Breast epithelium (tissue), 4 donors: Measurements from ENCODE around the gene LY9. TPM values are rescaled to one million over a fixed set of nuclear protein-coding genes. Genes with fewer than 3 reads are reported as not detected.
"Not testable (repeated sequence)": the region's sequence is repeated elsewhere in the genome, so short reads cannot be mapped to it uniquely, and the experiment has no call there.

Experiments used
- DNase-seq, 2 donors: peaks; one replicate each; pipeline ENCODE4 v3.0.0-alpha.2; 2019; ENCODE audit warnings: low spot score in 2 of 2
- H3K27ac ChIP-seq, 2 donors: fragments of 200-600 bp; sonication (generic) in 1 of 2; one replicate each; pipeline ENCODE4 v1.5.1; 2016 to 2019; ENCODE audit warnings: mild to moderate bottlenecking in 1 of 2
- H3K27me3 ChIP-seq, 2 donors: fragments of 200-600 bp; sonication (generic) in 1 of 2; one replicate each; pipeline versions ENCODE4 v1.5.1 to v1.6.0; 2017 to 2019; ENCODE audit warnings: control low read depth in 1 of 2, mild to moderate bottlenecking in 1 of 2
- H3K36me3 ChIP-seq: fragments of 200-600 bp; one replicate; pipeline ENCODE4 v1.5.1; 2019
- H3K4me1 ChIP-seq, 2 donors: fragments of 200-600 bp; sonication (generic); one replicate each; pipeline ENCODE4 v1.5.1; 2016 to 2019; ENCODE audit warnings: control low read depth in 1 of 2
- H3K4me3 ChIP-seq, 3 donors: fragments of 200-600 bp; sonication (generic); 1 replicate in 2 of 3; 2 replicates in 1 of 3; pipeline ENCODE4 v1.5.1; 2016 to 2019; ENCODE audit warnings: mild to moderate bottlenecking in 3 of 3, moderate library complexity in 2 of 3
- H3K9me3 ChIP-seq, 2 donors: fragments of 200-600 bp; sonication (generic) in 1 of 2; one replicate each; pipeline ENCODE4 v1.5.1; 2016 to 2019; ENCODE audit warnings: control low read depth in 1 of 2
- CTCF ChIP-seq, 3 donors: fragments of 450-650 bp; IDR thresholded peaks; one replicate each; pipeline ENCODE4 v1.5.1; 2016 to 2017; ENCODE audit warnings: antibody characterized with exemption in 3 of 3, mild to moderate bottlenecking in 3 of 3, moderate library complexity in 3 of 3
- POLR2A ChIP-seq: fragments of 450-650 bp; IDR thresholded peaks from one replicate; pipeline ENCODE4 v1.6.1; 2016; ENCODE audit warnings: antibody characterized with exemption, mild to moderate bottlenecking, moderate library complexity
- POLR2AphosphoS5 ChIP-seq, 3 donors: sonication (generic); formaldehyde crosslinking; IDR thresholded peaks; one replicate each; pipeline ENCODE4 v1.6.1; 2017; ENCODE audit warnings: antibody characterized with exemption in 3 of 3
- intact Hi-C: fragments of 100-400 bp; cut with DNase I; formaldehyde crosslinking; loops from one replicate; pipeline ENCODE4 v1.15.1; 2023; ENCODE audit warnings: low total_unique reads
- total RNA-seq, 3 donors: library from RNA; depleted of rRNA; stranded (reverse); fragments of >200 nt; gene quantifications; one replicate each; pipeline ENCODE4 v1.1.0, GENCODE V29; 2016

LY9 gene
- total RNA-seq, 3 donors from 2014 or later = 1.1 to 5.9 (median 5.6) TPM

GRCh38 chr1:160779626-160780397 lies 16.2 kb upstream of the LY9 start:
- Histone ChIP-seq H3K9me3 (no peaks in the 10 kb centered on the region), H3K27ac (peak overlapping the region in 1 of 2 donors; percentile 32), H3K4me3 (no peak overlapping the region), H3K4me1 (no peaks in the 10 kb centered on the region), H3K36me3 (no peaks in the 10 kb centered on the region), H3K27me3 (no peaks in the 10 kb centered on the region)
- intact Hi-C loops = no loop called here
- no peak for DNase-seq
- TF ChIP-seq POLR2A = no peak
- no peak for TF ChIP-seq CTCF (IDR thresholded peaks at IDR 0.05)
- no peak for TF ChIP-seq POLR2AphosphoS5 (IDR thresholded peaks at IDR 0.05)

GRCh38 chr1:160780398-160780755 lies 15.6 kb upstream of the LY9 start:
- H3K27ac ChIP-seq = peak overlapping the region in 1 of 2 donors; percentile 32
- H3K36me3 ChIP-seq = no peaks in the 10 kb centered on the region
- no peaks in the 10 kb centered on the region for H3K4me1 ChIP-seq
- H3K27me3 ChIP-seq = no peaks in the 10 kb centered on the region
- no peak for TF ChIP-seq POLR2A
- no peak for TF ChIP-seq POLR2AphosphoS5 (IDR thresholded peaks at IDR 0.05)
- no peak for TF ChIP-seq CTCF (IDR thresholded peaks at IDR 0.05)
- intact Hi-C loops = no loop called here
- no peak for DNase-seq
- H3K4me3 ChIP-seq = no peak overlapping the region
- no peaks in the 10 kb centered on the region for H3K9me3 ChIP-seq

GRCh38 chr1:160781186-160781766 lies 14.7 kb upstream of the LY9 start:
- intact Hi-C loops = no loop called here
- Histone ChIP-seq H3K27me3 (no peaks in the 10 kb centered on the region), H3K27ac (peak overlapping the region; percentile 76 to 79), H3K4me1 (no peaks in the 10 kb centered on the region), H3K4me3 (no peak overlapping the region), H3K9me3 (no peaks in the 10 kb centered on the region), H3K36me3 (no peaks in the 10 kb centered on the region)
- DNase-seq = no peak
- TF ChIP-seq CTCF (IDR thresholded peaks at IDR 0.05) = no peak
- TF ChIP-seq POLR2A = no peak
- no peak for TF ChIP-seq POLR2AphosphoS5 (IDR thresholded peaks at IDR 0.05)

GRCh38 chr1:160781914-160782689 lies 13.9 kb upstream of the LY9 start:
- DNase-seq = peak in 1 of 2 donors; percentile 33
- H3K27me3 ChIP-seq = no peaks in the 10 kb centered on the region
- no peaks in the 10 kb centered on the region for H3K4me1 ChIP-seq
- H3K36me3 ChIP-seq = no peaks in the 10 kb centered on the region
- H3K27ac ChIP-seq = peak overlapping the region; percentile 76 to 79
- TF ChIP-seq CTCF (IDR thresholded peaks at IDR 0.05) (no peak), POLR2A (no peak), POLR2AphosphoS5 (IDR thresholded peaks at IDR 0.05) (no peak)
- intact Hi-C loops = no loop called here
- H3K9me3 ChIP-seq = no peaks in the 10 kb centered on the region
- no peak overlapping the region for H3K4me3 ChIP-seq

GRCh38 chr1:160782988-160783765 lies 12.8 kb upstream of the LY9 start:
- H3K27ac ChIP-seq = peak overlapping the region in 1 of 2 donors; percentile 79
- intact Hi-C loops, H3K36me3 ChIP-seq, H3K27me3 ChIP-seq, H3K4me1 ChIP-seq, H3K9me3 ChIP-seq, H3K4me3 ChIP-seq, DNase-seq: not testable (repeated sequence)
